Mesothelial cell of epicardium (in vitro differentiated cells): ENCODE measurements around the gene OR10AG1. TPM values are rescaled to one million over a fixed set of nuclear protein-coding genes. Genes with fewer than 3 reads are reported as not detected.

Experiments used
- DNase-seq, 2 experiments: peaks; one replicate each; pipeline ENCODE4 v3.0.0; 2021; ENCODE audit warnings: low spot score in 2 of 2; ENCODE audit not compliant: unreplicated experiment in 2 of 2
- H3K27ac Mint-ChIP-seq: 2 replicates; pipeline ENCODE4 v1.8.0; 2021; ENCODE audit warnings: mixed read lengths
- H3K27me3 Mint-ChIP-seq: 2 replicates; pipeline ENCODE4 v1.8.0; 2021; ENCODE audit warnings: low read depth, mixed read lengths
- H3K36me3 Mint-ChIP-seq: 2 replicates; pipeline ENCODE4 v1.8.0; 2021; ENCODE audit warnings: mixed read lengths
- H3K4me1 Mint-ChIP-seq: 2 replicates; pipeline ENCODE4 v1.8.0; 2021; ENCODE audit warnings: mixed read lengths
- H3K4me3 Mint-ChIP-seq: 2 replicates; pipeline ENCODE4 v1.8.0; 2021; ENCODE audit warnings: mild to moderate bottlenecking, moderate library complexity, mixed read lengths
- H3K9me3 Mint-ChIP-seq: 2 replicates; pipeline ENCODE4 v1.8.0; 2021; ENCODE audit warnings: mixed read lengths
- total RNA-seq: library from RNA; stranded (reverse); gene quantifications from 3 replicates; pipeline ENCODE4 v1.2.1, GENCODE V29; 2021
- TF ChIP-seq, protein P1 (sequence below): fragments of 200-600 bp; sonication (generic); IDR thresholded peaks from one replicate; pipeline ENCODE4 v1.5.0; 2021; ENCODE audit warnings: antibody characterized with exemption; ENCODE audit not compliant: unreplicated experiment

Gene OR10AG1
- total RNA-seq, 1 donor from 2014 or later, result not detected

DNA sequence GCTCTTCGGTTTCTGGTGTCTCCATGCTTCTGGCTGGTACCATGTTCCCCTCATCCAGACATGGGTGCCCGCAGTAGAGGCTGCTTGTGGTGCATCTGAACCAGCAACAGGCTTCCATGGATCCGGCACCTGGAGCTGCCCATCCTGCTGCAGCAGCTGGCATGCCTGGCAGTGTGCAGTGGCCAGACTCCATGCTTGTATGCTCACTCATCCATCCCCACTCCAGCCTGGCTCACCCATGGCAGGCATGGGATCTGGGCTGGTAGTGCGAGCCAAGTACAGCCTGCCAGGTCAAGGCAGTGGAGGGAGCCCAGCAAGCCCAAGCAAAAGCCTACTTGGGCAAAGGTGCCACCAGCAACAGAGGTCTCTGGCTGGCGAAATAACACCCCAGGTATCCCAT lies 49.2 kb downstream of the OR10AG1 start:
- H3K4me1 Mint-ChIP-seq, result no peaks in the 10 kb centered on the region
- H3K9me3 Mint-ChIP-seq, result peaks cover 59% of the 10 kb centered on the region
- no peak for DNase-seq
- no peaks in the 10 kb centered on the region for H3K27me3 Mint-ChIP-seq
- TF ChIP-seq, protein P1, sequence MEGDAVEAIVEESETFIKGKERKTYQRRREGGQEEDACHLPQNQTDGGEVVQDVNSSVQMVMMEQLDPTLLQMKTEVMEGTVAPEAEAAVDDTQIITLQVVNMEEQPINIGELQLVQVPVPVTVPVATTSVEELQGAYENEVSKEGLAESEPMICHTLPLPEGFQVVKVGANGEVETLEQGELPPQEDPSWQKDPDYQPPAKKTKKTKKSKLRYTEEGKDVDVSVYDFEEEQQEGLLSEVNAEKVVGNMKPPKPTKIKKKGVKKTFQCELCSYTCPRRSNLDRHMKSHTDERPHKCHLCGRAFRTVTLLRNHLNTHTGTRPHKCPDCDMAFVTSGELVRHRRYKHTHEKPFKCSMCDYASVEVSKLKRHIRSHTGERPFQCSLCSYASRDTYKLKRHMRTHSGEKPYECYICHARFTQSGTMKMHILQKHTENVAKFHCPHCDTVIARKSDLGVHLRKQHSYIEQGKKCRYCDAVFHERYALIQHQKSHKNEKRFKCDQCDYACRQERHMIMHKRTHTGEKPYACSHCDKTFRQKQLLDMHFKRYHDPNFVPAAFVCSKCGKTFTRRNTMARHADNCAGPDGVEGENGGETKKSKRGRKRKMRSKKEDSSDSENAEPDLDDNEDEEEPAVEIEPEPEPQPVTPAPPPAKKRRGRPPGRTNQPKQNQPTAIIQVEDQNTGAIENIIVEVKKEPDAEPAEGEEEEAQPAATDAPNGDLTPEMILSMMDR, result no peak
- no peaks in the 10 kb centered on the region for H3K36me3 Mint-ChIP-seq
- no peak overlapping the region for H3K4me3 Mint-ChIP-seq
- H3K27ac Mint-ChIP-seq, result no peak overlapping the region

Other genes starting within 250 kb of the OR10AG1 start
- gene OR5D13, start 196.5 kb downstream of the OR10AG1 start, total RNA-seq, result not detected in 3 replicates
- not detected in 3 replicates for gene OR5D14, start 174.4 kb downstream of the OR10AG1 start, total RNA-seq
- not detected in 3 replicates for gene OR5L1, start 158.6 kb downstream of the OR10AG1 start, total RNA-seq
- gene OR5D18, start 150.3 kb downstream of the OR10AG1 start, total RNA-seq, result not detected in 3 replicates
- not detected in 3 replicates for gene OR5L2, start 142.7 kb downstream of the OR10AG1 start, total RNA-seq
- gene OR5D16, start 131.2 kb downstream of the OR10AG1 start, total RNA-seq, result not detected in 3 replicates
- gene TRIM51, start 86.6 kb downstream of the OR10AG1 start, total RNA-seq, result not detected in 3 replicates
- not detected in 3 replicates for gene OR5W2, start 55.4 kb downstream of the OR10AG1 start, total RNA-seq
- not detected in 3 replicates for gene OR5I1, start 33.5 kb downstream of the OR10AG1 start, total RNA-seq
- not detected in 3 replicates for gene OR5F1, start 24.7 kb upstream of the OR10AG1 start, total RNA-seq
- gene OR5AS1, start 57.7 kb upstream of the OR10AG1 start, total RNA-seq, result not detected in 3 replicates
- not detected in 3 replicates for gene OR8I2, start 123.4 kb upstream of the OR10AG1 start, total RNA-seq
- gene OR8H2, start 133.7 kb upstream of the OR10AG1 start, total RNA-seq, result not detected in 3 replicates
- not detected in 3 replicates for gene OR8H3, start 152.4 kb upstream of the OR10AG1 start, total RNA-seq
- gene OR8J3, start 170.3 kb upstream of the OR10AG1 start, total RNA-seq, result not detected in 3 replicates
- gene OR8K5, start 190.4 kb upstream of the OR10AG1 start, total RNA-seq, result not detected in 3 replicates
- not detected in 3 replicates for gene OR5J2, start 206.7 kb upstream of the OR10AG1 start, total RNA-seq